CD4-positive, alpha-beta T cell treated with Interleukin-17A for 4 hours (primary cell): ENCODE results near the gene AMZ2.
"Not testable (repeated sequence)": the region's sequence is repeated elsewhere in the genome, so short reads cannot be mapped to it uniquely, and the experiment has no call there.

Experiments
- DNase-seq: peaks from one replicate; pipeline ENCODE4 v3.0.0-alpha.2; 2020; ENCODE audit warnings: mixed read lengths

The AMZ2 gene

GRCh38 chr17:68247445-68248198 is at the start of gene AMZ2:
Gene AMZ2, plus strand, starts transcription at chr17:68248043. Its CDS starts 2,145 bp downstream, at chr17:68250188.
- peak; percentile 97 for DNase-seq

GRCh38 chr17:68198931-68199836 is 48.7 kb upstream of the AMZ2 start:
- DNase-seq = peak; percentile 66

- DNase-seq = peak; percentile 20
Measured at GRCh38 chr17:68199837-68200688, 47.8 kb upstream of the AMZ2 start.

GRCh38 chr17:68200689-68201417 is 47.0 kb upstream of the AMZ2 start:
- DNase-seq = peak; percentile 87

GRCh38 chr17:68201418-68201771 is 46.4 kb upstream of the AMZ2 start:
- not testable (repeated sequence) for DNase-seq

- DNase-seq = not testable (repeated sequence)
Measured at GRCh38 chr17:68202321-68202720, 45.5 kb upstream of the AMZ2 start.

GRCh38 chr17:68204736-68205135 is 43.1 kb upstream of the AMZ2 start:
- peak; percentile 44 for DNase-seq

GRCh38 chr17:68205251-68205807 is 42.5 kb upstream of the AMZ2 start:
- peak; percentile 96 for DNase-seq

- DNase-seq = peak; percentile 48
Measured at GRCh38 chr17:68205808-68206720, 41.8 kb upstream of the AMZ2 start.

GRCh38 chr17:68207651-68208253 is 40.1 kb upstream of the AMZ2 start:
- no peak for DNase-seq

GRCh38 chr17:68208651-68209050 is 39.2 kb upstream of the AMZ2 start:
- DNase-seq = not testable (repeated sequence)

GRCh38 chr17:68209191-68209900 is 38.5 kb upstream of the AMZ2 start:
- not testable (repeated sequence) for DNase-seq

- no peak for DNase-seq
Measured at GRCh38 chr17:68210570-68211315, 37.1 kb upstream of the AMZ2 start.

GRCh38 chr17:68213428-68214411 is 34.1 kb upstream of the AMZ2 start:
- not testable (repeated sequence) for DNase-seq

GRCh38 chr17:68215453-68215852 is 32.4 kb upstream of the AMZ2 start:
- not testable (repeated sequence) for DNase-seq

- not testable (repeated sequence) for DNase-seq
Measured at GRCh38 chr17:68219429-68219828, 28.4 kb upstream of the AMZ2 start.

- DNase-seq = not testable (repeated sequence)
Measured at GRCh38 chr17:68220186-68220585, 27.7 kb upstream of the AMZ2 start.
